ENCODE measurements around the gene IL9R.
"Not testable (repeated sequence)": the region's sequence is repeated elsewhere in the genome, so short reads cannot be mapped to it uniquely, and the experiment has no call there.

Gene IL9R

GRCh38 chrX:156008379-156008778 lies 10.9 kb downstream of the IL9R start:
- H3K4me3 ChIP-seq (ENCODE audit: low read length); H3K27ac ChIP-seq (ENCODE audit: low read depth, low read length); H3K4ac ChIP-seq (ENCODE audit: low read depth, low read length); H3K18ac ChIP-seq (ENCODE audit: low read length); H2BK120ac ChIP-seq (ENCODE audit: low read depth, low read length); H2BK5ac ChIP-seq (ENCODE audit: low read length); H3K9ac ChIP-seq (ENCODE audit: low read length); H3K36me3 ChIP-seq (ENCODE audit: control insufficient read depth, insufficient read depth, low read length); H3K79me1 ChIP-seq (ENCODE audit: low read length); H2BK15ac ChIP-seq (replicated peaks; ENCODE audit: low read depth); H3K27me3 ChIP-seq (ENCODE audit: insufficient read depth, low read length, poor library complexity); H3K23ac ChIP-seq (ENCODE audit: low read length); H3K56ac ChIP-seq (ENCODE audit: low read length); H4K5ac ChIP-seq (ENCODE audit: low read length); H3K79me2 ChIP-seq (ENCODE audit: control insufficient read depth, insufficient read depth, low read length); H3K4me2 ChIP-seq (ENCODE audit: low read length); DNase-seq; H2AK5ac ChIP-seq (ENCODE audit: low read length); H4K8ac ChIP-seq (ENCODE audit: low read depth, low read length); H3K4me1 ChIP-seq (ENCODE audit: control insufficient read depth, low read depth, low read length): not testable (repeated sequence)
- no CpG with 5 or more reads among the region's 7 CpGs for WGBS (ENCODE audit: extremely low coverage, insufficient coverage, low lambda C conversion rate)

- Histone ChIP-seq H3K36me3 (ENCODE audit: control insufficient read depth, insufficient read depth, low read length) (no peaks in the 10 kb centered on the region), H3K56ac (ENCODE audit: low read length) (no peak overlapping the region)
- WGBS (ENCODE audit: extremely low coverage, insufficient coverage, low lambda C conversion rate): no CpG with 5 or more reads among the region's 1 CpG
These were observed 11.4 kb downstream of the IL9R start for GRCh38 chrX:156008915-156009314.

GRCh38 chrX:156009691-156010090 lies 12.2 kb downstream of the IL9R start:
- not testable (repeated sequence) for H3K36me3 ChIP-seq (ENCODE audit: control insufficient read depth, insufficient read depth, low read length); H3K4ac ChIP-seq (ENCODE audit: low read depth, low read length); H4K5ac ChIP-seq (ENCODE audit: low read length); H3K18ac ChIP-seq (ENCODE audit: low read length); H3K79me2 ChIP-seq (ENCODE audit: control insufficient read depth, insufficient read depth, low read length); H4K8ac ChIP-seq (ENCODE audit: low read depth, low read length); H3K79me1 ChIP-seq (ENCODE audit: low read length); H2BK5ac ChIP-seq (ENCODE audit: low read length); H3K27ac ChIP-seq (ENCODE audit: low read depth, low read length); DNase-seq; H2BK15ac ChIP-seq (replicated peaks; ENCODE audit: low read depth); H3K23ac ChIP-seq (ENCODE audit: low read length); H3K27me3 ChIP-seq (ENCODE audit: insufficient read depth, low read length, poor library complexity); H3K4me2 ChIP-seq (ENCODE audit: low read length); H3K4me3 ChIP-seq (ENCODE audit: low read length); H2AK5ac ChIP-seq (ENCODE audit: low read length); H2BK120ac ChIP-seq (ENCODE audit: low read depth, low read length); H3K56ac ChIP-seq (ENCODE audit: low read length); H3K9ac ChIP-seq (ENCODE audit: low read length); H3K4me1 ChIP-seq (ENCODE audit: control insufficient read depth, low read depth, low read length)
- WGBS (ENCODE audit: extremely low coverage, insufficient coverage, low lambda C conversion rate): no CpG with 5 or more reads among the region's 9 CpGs

More at GRCh38 chrX:156008915-156009314, 11.4 kb downstream of the IL9R start:
- Histone ChIP-seq H3K23ac (ENCODE audit: low read length) (no peak overlapping the region), H4K8ac (ENCODE audit: low read depth, low read length) (no peak overlapping the region), H3K18ac (ENCODE audit: low read length) (no peak overlapping the region), H3K79me2 (ENCODE audit: control insufficient read depth, insufficient read depth, low read length) (no peaks in the 10 kb centered on the region), H3K4me2 (ENCODE audit: low read length) (no peak overlapping the region), H3K9ac (ENCODE audit: low read length) (no peak overlapping the region), H2BK5ac (ENCODE audit: low read length) (no peak overlapping the region), H3K4me3 (ENCODE audit: low read length) (peak overlapping the region; percentile 17), H3K4ac (ENCODE audit: low read depth, low read length) (no peak overlapping the region), H3K27ac (ENCODE audit: low read depth, low read length) (no peak overlapping the region), H2AK5ac (ENCODE audit: low read length) (no peak overlapping the region), H3K79me1 (ENCODE audit: low read length) (no peaks in the 10 kb centered on the region), H3K27me3 (ENCODE audit: insufficient read depth, low read length, poor library complexity) (no peaks in the 10 kb centered on the region), H2BK120ac (ENCODE audit: low read depth, low read length) (no peak overlapping the region), H2BK15ac (replicated peaks; ENCODE audit: low read depth) (no peak overlapping the region), H3K4me1 (ENCODE audit: control insufficient read depth, low read depth, low read length) (no peaks in the 10 kb centered on the region), H4K5ac (ENCODE audit: low read length) (no peak overlapping the region)
- DNase-seq: peak; percentile 2

GRCh38 chrX:156013286-156013953 lies 15.9 kb downstream of the IL9R start:
- not testable (repeated sequence) for H3K4ac ChIP-seq (ENCODE audit: low read depth, low read length); DNase-seq; H3K79me2 ChIP-seq (ENCODE audit: control insufficient read depth, insufficient read depth, low read length); H3K27me3 ChIP-seq (ENCODE audit: insufficient read depth, low read length, poor library complexity); H3K9ac ChIP-seq (ENCODE audit: low read length); H2BK120ac ChIP-seq (ENCODE audit: low read depth, low read length); H2BK15ac ChIP-seq (replicated peaks; ENCODE audit: low read depth); H3K27ac ChIP-seq (ENCODE audit: low read depth, low read length); H4K5ac ChIP-seq (ENCODE audit: low read length); H3K79me1 ChIP-seq (ENCODE audit: low read length); H3K4me3 ChIP-seq (ENCODE audit: low read length); H2AK5ac ChIP-seq (ENCODE audit: low read length); H2BK5ac ChIP-seq (ENCODE audit: low read length); H3K4me1 ChIP-seq (ENCODE audit: control insufficient read depth, low read depth, low read length); H3K18ac ChIP-seq (ENCODE audit: low read length); H3K56ac ChIP-seq (ENCODE audit: low read length); H3K23ac ChIP-seq (ENCODE audit: low read length); H3K36me3 ChIP-seq (ENCODE audit: control insufficient read depth, insufficient read depth, low read length); H3K4me2 ChIP-seq (ENCODE audit: low read length); H4K8ac ChIP-seq (ENCODE audit: low read depth, low read length)
- no CpG with 5 or more reads among the region's 5 CpGs for WGBS (ENCODE audit: extremely low coverage, insufficient coverage, low lambda C conversion rate)

GRCh38 chrX:156019846-156020245 lies 22.4 kb downstream of the IL9R start:
- not testable (repeated sequence) for H3K27ac ChIP-seq (ENCODE audit: low read depth, low read length); H3K27me3 ChIP-seq (ENCODE audit: insufficient read depth, low read length, poor library complexity); H4K8ac ChIP-seq (ENCODE audit: low read depth, low read length); H2AK5ac ChIP-seq (ENCODE audit: low read length); H3K4me3 ChIP-seq (ENCODE audit: low read length); H3K36me3 ChIP-seq (ENCODE audit: control insufficient read depth, insufficient read depth, low read length); H3K79me2 ChIP-seq (ENCODE audit: control insufficient read depth, insufficient read depth, low read length); H3K56ac ChIP-seq (ENCODE audit: low read length); H3K9ac ChIP-seq (ENCODE audit: low read length); H3K18ac ChIP-seq (ENCODE audit: low read length); H3K4me1 ChIP-seq (ENCODE audit: control insufficient read depth, low read depth, low read length); H2BK5ac ChIP-seq (ENCODE audit: low read length); H4K5ac ChIP-seq (ENCODE audit: low read length); H2BK120ac ChIP-seq (ENCODE audit: low read depth, low read length); H3K4ac ChIP-seq (ENCODE audit: low read depth, low read length); H3K79me1 ChIP-seq (ENCODE audit: low read length); H3K23ac ChIP-seq (ENCODE audit: low read length); H3K4me2 ChIP-seq (ENCODE audit: low read length); H2BK15ac ChIP-seq (replicated peaks; ENCODE audit: low read depth); DNase-seq
- no CpG with 5 or more reads among the region's 5 CpGs for WGBS (ENCODE audit: extremely low coverage, insufficient coverage, low lambda C conversion rate)

- H3K9ac ChIP-seq (ENCODE audit: low read length): not testable (repeated sequence)
These were observed 25.5 kb downstream of the IL9R start for GRCh38 chrX:156023002-156023401.

More at GRCh38 chrX:156023002-156023401, 25.5 kb downstream of the IL9R start:
- WGBS (ENCODE audit: extremely low coverage, insufficient coverage, low lambda C conversion rate): no CpG with 5 or more reads among the region's 9 CpGs
- H4K8ac ChIP-seq (ENCODE audit: low read depth, low read length); H2BK120ac ChIP-seq (ENCODE audit: low read depth, low read length); H3K23ac ChIP-seq (ENCODE audit: low read length); H3K4me3 ChIP-seq (ENCODE audit: low read length); H2AK5ac ChIP-seq (ENCODE audit: low read length); H3K79me1 ChIP-seq (ENCODE audit: low read length); H3K56ac ChIP-seq (ENCODE audit: low read length); H2BK15ac ChIP-seq (replicated peaks; ENCODE audit: low read depth); DNase-seq; H3K79me2 ChIP-seq (ENCODE audit: control insufficient read depth, insufficient read depth, low read length); H3K27me3 ChIP-seq (ENCODE audit: insufficient read depth, low read length, poor library complexity); H3K4me2 ChIP-seq (ENCODE audit: low read length); H3K27ac ChIP-seq (ENCODE audit: low read depth, low read length); H3K4ac ChIP-seq (ENCODE audit: low read depth, low read length); H2BK5ac ChIP-seq (ENCODE audit: low read length); H3K4me1 ChIP-seq (ENCODE audit: control insufficient read depth, low read depth, low read length); H3K36me3 ChIP-seq (ENCODE audit: control insufficient read depth, insufficient read depth, low read length); H3K18ac ChIP-seq (ENCODE audit: low read length); H4K5ac ChIP-seq (ENCODE audit: low read length): not testable (repeated sequence)

Measured in mesendoderm (in vitro differentiated cells).